ENCODE measurements around the gene PDE7B. TPM values are rescaled to one million over a fixed set of nuclear protein-coding genes. Genes with fewer than 3 reads are reported as not detected.
A peak's percentile ranks its signal among the peaks of the same experiment; 100 is the strongest.

PDE7B gene
- total RNA-seq, 2 experiments from 2014 or later: 0.25 to 0.31 TPM

GRCh38 chr6:135876058-135876457 lies 24.6 kb downstream of the PDE7B start:
- peak; percentile 17 for DNase-seq
- Mint-ChIP-seq H3K4me1 (ENCODE audit: low read depth) (peaks cover 39% of the 10 kb centered on the region), H3K36me3 (ENCODE audit: low read depth) (no peaks in the 10 kb centered on the region), H3K4me3 (no peak overlapping the region), H3K27ac (no peak overlapping the region), H3K9me3 (no peaks in the 10 kb centered on the region), H3K27me3 (ENCODE audit: low read depth) (no peaks in the 10 kb centered on the region)
- intact Hi-C loops (cut with micrococcal nuclease): loop anchor here (10.0 kb wide), 1 partner anchor 791 kb away; no protein-coding TSS in a partner anchor
- CTCF ChIA-PET: no interaction called here

- CTCF ChIA-PET: no interaction called here
- Mint-ChIP-seq H3K4me3 (no peak overlapping the region), H3K36me3 (ENCODE audit: low read depth) (no peaks in the 10 kb centered on the region), H3K27me3 (ENCODE audit: low read depth) (no peaks in the 10 kb centered on the region), H3K4me1 (ENCODE audit: low read depth) (peaks cover 47% of the 10 kb centered on the region), H3K27ac (no peak overlapping the region), H3K9me3 (no peaks in the 10 kb centered on the region)
- intact Hi-C loops (cut with micrococcal nuclease): loop anchor here (10.0 kb wide), 1 partner anchor 793 kb away; no protein-coding TSS in a partner anchor
- DNase-seq: no peak
Measured at GRCh38 chr6:135877666-135878065, 26.2 kb downstream of the PDE7B start.

GRCh38 chr6:135880066-135880972 lies 28.8 kb downstream of the PDE7B start:
- Mint-ChIP-seq H3K4me1 (ENCODE audit: low read depth) (peaks cover 64% of the 10 kb centered on the region), H3K36me3 (ENCODE audit: low read depth) (no peaks in the 10 kb centered on the region), H3K27ac (peak overlapping the region; percentile 98), H3K27me3 (ENCODE audit: low read depth) (no peaks in the 10 kb centered on the region), H3K9me3 (no peaks in the 10 kb centered on the region), H3K4me3 (peak overlapping the region; percentile 77)
- CTCF ChIA-PET: interaction anchor here (1.0 kb wide), 2 partner anchors 29 to 347 kb away, joined by 3 read pairs; no protein-coding TSS in a partner anchor
- intact Hi-C loops (cut with micrococcal nuclease): loop anchor here (1.0 to 2.0 kb wide), 5 partner anchors 22 to 409 kb away; partner anchors contain the start of genes BCLAF1 and PDE7B
- peak; percentile 75 for DNase-seq

GRCh38 chr6:135883045-135883444 lies 31.5 kb downstream of the PDE7B start:
- peaks cover 53% of the 10 kb centered on the region for H3K4me1 Mint-ChIP-seq (ENCODE audit: low read depth)
- CTCF ChIA-PET: interaction anchor here (0.6 to 1.8 kb wide), 5 partner anchors 15 to 346 kb away, joined by 3 to 6 read pairs (median 4); no protein-coding TSS in a partner anchor
- no peak overlapping the region for H3K4me3 Mint-ChIP-seq
- DNase-seq: no peak
- intact Hi-C loops (cut with micrococcal nuclease): no loop called here
- H3K27me3 Mint-ChIP-seq (ENCODE audit: low read depth): no peaks in the 10 kb centered on the region
- no peaks in the 10 kb centered on the region for H3K36me3 Mint-ChIP-seq (ENCODE audit: low read depth)
- H3K9me3 Mint-ChIP-seq: no peaks in the 10 kb centered on the region
- H3K27ac Mint-ChIP-seq: no peak overlapping the region

GRCh38 chr6:135883536-135883935 lies 32.0 kb downstream of the PDE7B start:
- DNase-seq: no peak
- CTCF ChIA-PET: interaction anchor here (0.6 to 1.8 kb wide), 4 partner anchors 16 to 346 kb away, joined by 3 to 6 read pairs (median 5); no protein-coding TSS in a partner anchor
- Mint-ChIP-seq H3K4me3 (no peak overlapping the region), H3K27ac (no peak overlapping the region), H3K4me1 (ENCODE audit: low read depth) (peaks cover 50% of the 10 kb centered on the region), H3K36me3 (ENCODE audit: low read depth) (no peaks in the 10 kb centered on the region), H3K27me3 (ENCODE audit: low read depth) (no peaks in the 10 kb centered on the region), H3K9me3 (no peaks in the 10 kb centered on the region)
- intact Hi-C loops (cut with micrococcal nuclease): no loop called here

GRCh38 chr6:135884136-135884535 lies 32.6 kb downstream of the PDE7B start:
- H3K4me1 Mint-ChIP-seq (ENCODE audit: low read depth): peaks cover 49% of the 10 kb centered on the region
- intact Hi-C loops (cut with micrococcal nuclease): no loop called here
- H3K36me3 Mint-ChIP-seq (ENCODE audit: low read depth): no peaks in the 10 kb centered on the region
- H3K9me3 Mint-ChIP-seq: no peaks in the 10 kb centered on the region
- CTCF ChIA-PET: interaction anchor here (1.8 kb wide), 2 partner anchors 26 to 342 kb away, joined by 6 read pairs; no protein-coding TSS in a partner anchor
- no peak overlapping the region for H3K27ac Mint-ChIP-seq
- DNase-seq: no peak
- no peak overlapping the region for H3K4me3 Mint-ChIP-seq
- H3K27me3 Mint-ChIP-seq (ENCODE audit: low read depth): no peaks in the 10 kb centered on the region

- intact Hi-C loops (cut with micrococcal nuclease): no loop called here
- H3K4me1 Mint-ChIP-seq (ENCODE audit: low read depth): peaks cover 24% of the 10 kb centered on the region
- DNase-seq: no peak
- H3K27me3 Mint-ChIP-seq (ENCODE audit: low read depth): no peaks in the 10 kb centered on the region
- H3K9me3 Mint-ChIP-seq: no peaks in the 10 kb centered on the region
- H3K4me3 Mint-ChIP-seq: no peak overlapping the region
- CTCF ChIA-PET: no interaction called here
- H3K27ac Mint-ChIP-seq: no peak overlapping the region
- no peaks in the 10 kb centered on the region for H3K36me3 Mint-ChIP-seq (ENCODE audit: low read depth)
Measured at GRCh38 chr6:135887069-135887468, 35.6 kb downstream of the PDE7B start.

GRCh38 chr6:135888818-135889217 lies 37.3 kb downstream of the PDE7B start:
- H3K4me3 Mint-ChIP-seq: no peak overlapping the region
- H3K36me3 Mint-ChIP-seq (ENCODE audit: low read depth): no peaks in the 10 kb centered on the region
- peaks cover 11% of the 10 kb centered on the region for H3K4me1 Mint-ChIP-seq (ENCODE audit: low read depth)
- H3K27ac Mint-ChIP-seq: no peak overlapping the region
- intact Hi-C loops (cut with micrococcal nuclease): no loop called here
- H3K9me3 Mint-ChIP-seq: no peaks in the 10 kb centered on the region
- H3K27me3 Mint-ChIP-seq (ENCODE audit: low read depth): no peaks in the 10 kb centered on the region
- DNase-seq: no peak
- CTCF ChIA-PET: no interaction called here

GRCh38 chr6:135890876-135891275 lies 39.4 kb downstream of the PDE7B start:
- CTCF ChIA-PET: no interaction called here
- DNase-seq: no peak
- H3K36me3 Mint-ChIP-seq (ENCODE audit: low read depth): no peaks in the 10 kb centered on the region

GRCh38 chr6:135891710-135892109 lies 40.2 kb downstream of the PDE7B start:
- CTCF ChIA-PET: no interaction called here
- H3K4me3 Mint-ChIP-seq: no peak overlapping the region
- peaks cover 1% of the 10 kb centered on the region for H3K4me1 Mint-ChIP-seq (ENCODE audit: low read depth)
- H3K36me3 Mint-ChIP-seq (ENCODE audit: low read depth): no peaks in the 10 kb centered on the region
- DNase-seq: no peak
- H3K27me3 Mint-ChIP-seq (ENCODE audit: low read depth): no peaks in the 10 kb centered on the region
- intact Hi-C loops (cut with micrococcal nuclease): no loop called here
- no peak overlapping the region for H3K27ac Mint-ChIP-seq
- H3K9me3 Mint-ChIP-seq: no peaks in the 10 kb centered on the region

More at GRCh38 chr6:135890876-135891275, 39.4 kb downstream of the PDE7B start:
- H3K9me3 Mint-ChIP-seq: no peaks in the 10 kb centered on the region
- intact Hi-C loops (cut with micrococcal nuclease): no loop called here
- no peaks in the 10 kb centered on the region for H3K4me1 Mint-ChIP-seq (ENCODE audit: low read depth)
- no peaks in the 10 kb centered on the region for H3K27me3 Mint-ChIP-seq (ENCODE audit: low read depth)
- no peak overlapping the region for H3K27ac Mint-ChIP-seq
- no peak overlapping the region for H3K4me3 Mint-ChIP-seq

GRCh38 chr6:135895231-135895911 lies 43.9 kb downstream of the PDE7B start:
- H3K4me3 Mint-ChIP-seq: no peak overlapping the region
- no peaks in the 10 kb centered on the region for H3K36me3 Mint-ChIP-seq (ENCODE audit: low read depth)
- no peaks in the 10 kb centered on the region for H3K27me3 Mint-ChIP-seq (ENCODE audit: low read depth)
- CTCF ChIA-PET: interaction anchor here (0.8 kb wide), 1 partner anchor 14 kb away, joined by 3 read pairs; no protein-coding TSS in a partner anchor
- intact Hi-C loops (cut with micrococcal nuclease): no loop called here
- H3K9me3 Mint-ChIP-seq: peaks cover 4% of the 10 kb centered on the region
- H3K27ac Mint-ChIP-seq: no peak overlapping the region
- DNase-seq: no peak
- peaks cover 11% of the 10 kb centered on the region for H3K4me1 Mint-ChIP-seq (ENCODE audit: low read depth)

- Mint-ChIP-seq H3K9me3 (peaks cover 4% of the 10 kb centered on the region), H3K27ac (no peak overlapping the region), H3K4me3 (no peak overlapping the region), H3K4me1 (ENCODE audit: low read depth) (peaks cover 18% of the 10 kb centered on the region), H3K27me3 (ENCODE audit: low read depth) (no peaks in the 10 kb centered on the region), H3K36me3 (ENCODE audit: low read depth) (no peaks in the 10 kb centered on the region)
- intact Hi-C loops (cut with micrococcal nuclease): no loop called here
- CTCF ChIA-PET: interaction anchor here (0.6 to 0.7 kb wide), 2 partner anchors 11 to 247 kb away, joined by 3 to 4 read pairs; no protein-coding TSS in a partner anchor
- no peak for DNase-seq
Measured at GRCh38 chr6:135897087-135897486, 45.6 kb downstream of the PDE7B start.

All from activated naive CD4-positive, alpha-beta T cell treated with anti-CD3 and anti-CD28 coated beads for 36 hours (primary cell).